HG03439 (cell line): ENCODE measurements around the gene NTHL1.

ENCODE experiments used
- ATAC-seq: cut with Tn5 transposase; IDR thresholded peaks from one replicate; pipeline ENCODE4 v1.9.1; 2021; ENCODE audit warnings: mild to moderate bottlenecking, moderate library complexity; ENCODE audit not compliant: unreplicated experiment

The NTHL1 gene

GRCh38 chr16:2066139-2066538 lies 18.5 kb upstream of the NTHL1 start:
- ATAC-seq, result no peak

DNA sequence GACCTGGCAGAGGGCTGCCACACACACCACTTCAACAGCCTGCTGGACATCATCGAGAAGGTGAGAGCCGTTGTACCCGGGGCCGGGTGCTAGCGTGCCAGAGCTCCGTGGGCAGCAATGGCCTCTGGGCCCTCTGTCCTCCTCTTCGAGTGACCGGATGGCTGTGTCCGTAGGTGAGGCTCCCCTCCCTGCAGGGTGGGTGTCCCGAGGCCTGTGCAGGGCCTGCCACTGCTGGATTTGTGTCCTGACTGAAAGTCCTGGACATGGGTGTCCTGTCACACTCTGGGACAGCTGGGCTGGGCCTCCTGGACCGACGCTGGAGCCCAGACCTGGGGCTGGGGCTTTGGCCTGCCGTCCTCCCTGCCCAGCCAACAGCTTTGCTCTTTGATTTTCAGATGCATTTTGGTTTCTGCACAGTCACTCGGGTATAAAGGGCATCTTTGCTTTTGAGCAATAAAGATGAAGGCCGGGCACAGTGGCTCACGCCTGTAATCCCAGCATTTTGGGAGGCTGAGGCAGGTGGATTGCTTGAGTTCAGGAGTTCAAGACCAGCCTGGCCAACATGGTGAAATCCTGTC lies 16.8 kb upstream of the NTHL1 start:
- no peak for ATAC-seq

DNA sequence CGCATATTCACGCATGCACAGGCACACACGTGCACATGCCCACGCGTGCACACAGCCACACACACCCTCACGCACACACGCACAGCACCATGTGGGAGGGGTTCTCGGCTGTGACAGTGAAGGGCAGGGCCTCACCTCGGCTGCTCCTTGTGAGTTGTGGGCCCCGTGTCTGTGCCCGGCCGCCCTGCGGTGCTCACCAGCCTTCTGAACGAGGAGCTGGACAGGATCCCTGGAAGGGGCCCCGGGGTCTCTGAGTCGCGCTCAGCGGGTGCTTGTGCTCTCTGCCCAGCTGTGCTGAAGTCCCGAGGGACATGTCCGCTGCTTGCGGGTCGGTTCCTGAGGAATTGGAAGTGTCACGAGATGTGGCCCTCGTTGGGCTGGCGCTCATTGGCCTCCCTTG lies 16.2 kb upstream of the NTHL1 start:
- ATAC-seq, result no peak

GRCh38 chr16:2062801-2063200 lies 15.2 kb upstream of the NTHL1 start:
- no peak for ATAC-seq

- ATAC-seq, result no peak
Observed at GRCh38 chr16:2061526-2061925, 13.9 kb upstream of the NTHL1 start.

DNA sequence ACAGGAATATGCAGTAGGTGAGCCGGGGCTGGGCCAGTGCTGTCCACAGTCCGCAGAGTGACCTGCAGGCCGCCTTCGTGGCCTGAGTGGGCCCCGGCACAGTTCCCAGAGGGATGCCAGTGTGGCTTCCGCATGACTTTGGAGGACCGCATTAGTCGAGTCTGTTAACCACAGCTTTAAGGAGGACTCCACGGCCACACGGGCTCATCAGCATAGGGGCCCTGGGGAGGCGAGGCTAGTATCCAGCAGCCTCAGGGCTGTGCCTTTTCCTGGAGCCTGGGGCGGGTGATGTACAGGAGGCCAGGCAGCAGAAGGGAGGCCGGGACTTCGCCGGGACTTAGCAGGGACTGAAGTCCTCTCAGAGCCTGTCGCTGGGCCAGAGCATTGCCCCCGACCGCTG lies 13.4 kb upstream of the NTHL1 start:
- ATAC-seq, result no peak

- ATAC-seq, result no peak
Observed at GRCh38 chr16:2060346-2060745, 12.7 kb upstream of the NTHL1 start.

- no peak for ATAC-seq
Observed at GRCh38 chr16:2058872-2059271, 11.2 kb upstream of the NTHL1 start.

DNA sequence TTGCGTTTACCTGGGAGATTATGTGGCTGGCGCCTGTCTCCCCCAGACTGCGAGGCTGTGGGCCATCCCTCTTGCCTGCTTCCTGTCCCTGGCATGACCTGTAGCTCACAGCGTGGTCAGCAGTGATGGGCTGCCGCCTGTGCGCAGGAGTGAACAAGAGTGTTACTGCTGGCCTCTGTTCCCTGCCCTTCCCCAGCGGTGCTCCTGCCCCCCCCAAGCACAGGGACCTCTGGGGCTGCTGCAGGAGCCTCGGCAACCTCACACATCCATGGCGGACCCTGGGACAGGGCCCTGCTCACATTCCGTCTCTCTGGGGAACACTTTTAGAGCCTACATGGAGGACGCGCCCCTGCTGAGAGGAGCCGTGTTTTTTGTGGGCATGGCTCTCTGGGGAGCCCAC lies 10.8 kb upstream of the NTHL1 start:
- ATAC-seq, result no peak

GRCh38 chr16:2057438-2057837 lies 9.8 kb upstream of the NTHL1 start:
- ATAC-seq, result no peak

DNA sequence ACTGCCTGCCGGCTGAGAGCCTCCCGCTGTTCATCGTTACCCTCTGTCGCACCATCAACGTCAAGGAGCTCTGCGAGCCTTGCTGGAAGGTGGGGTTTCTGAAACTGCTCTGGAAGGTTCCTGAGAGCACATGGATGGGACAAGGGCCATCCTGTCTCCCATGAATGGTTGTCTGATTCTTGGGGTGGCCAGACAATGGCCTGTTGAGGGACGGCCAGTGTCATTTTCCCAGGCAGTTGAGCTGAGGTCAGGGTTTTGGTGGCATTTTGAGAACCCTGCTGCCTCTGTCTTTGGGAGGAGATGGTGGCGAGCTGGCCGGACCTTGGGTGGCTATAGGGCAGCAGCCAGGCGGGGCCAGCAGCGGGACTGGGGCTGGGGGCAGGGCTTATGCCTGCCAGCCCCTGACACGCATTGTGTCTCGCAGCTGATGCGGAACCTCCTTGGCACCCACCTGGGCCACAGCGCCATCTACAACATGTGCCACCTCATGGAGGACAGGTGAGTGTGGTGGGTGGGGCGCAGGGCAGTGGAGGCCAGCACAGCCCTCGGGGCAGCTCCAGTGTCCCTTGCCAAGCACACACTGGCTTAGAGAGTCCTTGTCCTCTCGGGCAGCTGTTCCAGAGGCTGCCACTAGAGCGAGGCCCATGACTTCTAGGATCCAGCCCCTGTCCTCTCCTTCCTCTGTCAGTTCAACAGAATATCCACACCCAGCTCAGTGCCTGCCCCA lies 9.2 kb upstream of the NTHL1 start:
- ATAC-seq, result no peak

GRCh38 chr16:2056077-2056476 lies 8.4 kb upstream of the NTHL1 start:
- no peak for ATAC-seq

- no peak for ATAC-seq
Observed at GRCh38 chr16:2054543-2055245, 7.1 kb upstream of the NTHL1 start.

- no peak for ATAC-seq
Observed at GRCh38 chr16:2053897-2054296, 6.3 kb upstream of the NTHL1 start.

GRCh38 chr16:2053211-2053610 lies 5.6 kb upstream of the NTHL1 start:
- no peak for ATAC-seq

- no peak for ATAC-seq
Observed at GRCh38 chr16:2048116-2048543, 496 bp upstream of the NTHL1 start.

GRCh38 chr16:2046893-2047329 lies 723 bp downstream of the NTHL1 start:
- ATAC-seq, result no peak

DNA sequence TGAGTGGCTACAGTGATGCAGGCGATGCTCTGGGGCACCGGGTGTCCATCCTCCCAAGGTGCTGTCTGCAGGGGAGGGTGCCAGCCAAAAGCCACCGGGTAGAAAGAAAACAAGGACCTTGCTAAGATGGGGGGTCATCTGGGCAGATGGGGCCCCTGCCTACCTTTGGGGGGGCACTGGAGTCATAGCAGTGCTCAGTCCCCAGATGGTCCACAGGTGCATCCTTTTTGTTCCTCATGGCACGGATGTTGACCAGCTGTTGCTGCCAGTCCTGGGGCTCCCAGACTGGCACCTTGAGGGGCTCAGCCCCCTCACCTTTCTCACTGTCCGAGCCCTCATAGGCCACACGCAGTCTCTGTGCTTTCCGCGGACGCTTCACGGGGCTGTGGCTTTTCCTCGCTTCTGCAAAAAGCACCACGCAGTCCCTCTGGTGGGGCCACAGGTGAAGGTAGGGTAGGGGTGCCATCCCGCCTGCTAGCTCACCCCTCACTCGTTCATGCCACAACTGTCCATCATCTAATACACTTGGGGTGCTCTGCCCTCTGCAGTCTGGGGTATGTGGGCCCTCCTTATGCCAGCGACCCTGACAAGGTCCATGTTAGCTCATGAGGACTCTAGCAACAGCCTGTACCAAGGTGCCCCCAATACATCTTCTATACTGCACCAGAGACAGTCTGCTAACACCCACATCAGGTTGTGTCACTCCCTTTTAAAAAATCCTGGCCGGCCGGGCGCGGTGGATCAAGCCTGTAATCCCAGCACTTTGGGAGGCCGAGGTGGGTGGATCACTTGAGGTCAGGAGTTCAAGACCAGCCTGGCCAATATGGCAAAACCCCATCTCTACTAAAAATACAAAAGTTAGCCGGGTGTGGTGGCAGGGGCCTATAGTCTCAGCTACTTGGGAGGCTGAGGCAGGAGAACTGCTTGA lies 1.4 kb downstream of the NTHL1 start:
- ATAC-seq, result no peak

- no peak for ATAC-seq
Observed at GRCh38 chr16:2044541-2044940, 3.1 kb downstream of the NTHL1 start.

GRCh38 chr16:2043667-2044451 lies 3.8 kb downstream of the NTHL1 start:
- no peak for ATAC-seq
